Bladder microvascular endothelial cell (primary cell): ENCODE results near the gene KCNN4. TPM values are rescaled to one million over a fixed set of nuclear protein-coding genes. Genes with fewer than 3 reads are reported as not detected.

Experiments used
- total RNA-seq: library from RNA; depleted of rRNA; stranded (reverse); fragments of >200 nt; gene quantifications from 2 replicates; pipeline ENCODE4 v1.2.3, GENCODE V29; 2014

The KCNN4 gene
- 0.38 and 0.65 TPM in 2 replicates for total RNA-seq

GRCh38 chr19:43780706-43781525 is at the start of gene KCNN4:
Gene KCNN4 (minus strand): TSS chr19:43780973. CDS start chr19:43780861, 112 bp downstream.

GRCh38 chr19:43826787-43827754 is 46.3 kb upstream of the KCNN4 start, which contains the start of gene ZNF283:
Gene ZNF283 (plus strand): TSS chr19:43827321. CDS start chr19:43833505, 6,184 bp downstream.

GRCh38 chr19:43802216-43802951 is 21.6 kb upstream of the KCNN4 start, which contains the start of gene LYPD5:
Gene LYPD5 (minus strand): TSS chr19:43802447. CDS start chr19:43802380, 67 bp downstream.

GRCh38 chr19:43754503-43755255 is 26.1 kb downstream of the KCNN4 start, which contains the start of gene SMG9:
Gene SMG9 (minus strand): TSS chr19:43754962. CDS start chr19:43750741, 4,221 bp downstream.

Other genes with a start within 250 kb of the KCNN4 start
- gene ZNF575, start 247.8 kb downstream of the KCNN4 start, total RNA-seq, result 0.06 and 0.16 TPM in 2 replicates
- 12.1 and 13.0 TPM in 2 replicates for gene XRCC1, start 205.4 kb downstream of the KCNN4 start, total RNA-seq
- 0.16 and 2.8 TPM in 2 replicates for gene PINLYP, start 205.2 kb downstream of the KCNN4 start, total RNA-seq
- 16.0 and 53.0 TPM in 2 replicates for gene IRGQ, start 184.8 kb downstream of the KCNN4 start, total RNA-seq
- 7.8 and 9.6 TPM in 2 replicates for gene ZNF576, start 184.4 kb downstream of the KCNN4 start, total RNA-seq
- gene SRRM5, start 168.9 kb downstream of the KCNN4 start, total RNA-seq, result 0.06 TPM in 1 of 2 replicates, not detected in the other
- gene ZNF428, start 161.3 kb downstream of the KCNN4 start, total RNA-seq, result 36.1 and 37.7 TPM in 2 replicates
- 1.5 and 36.1 TPM in 2 replicates for gene CADM4, start 141.1 kb downstream of the KCNN4 start, total RNA-seq
- 27.5 and 33.2 TPM in 2 replicates for gene PLAUR, start 110.8 kb downstream of the KCNN4 start, total RNA-seq
- gene IRGC, start 64.9 kb downstream of the KCNN4 start, total RNA-seq, result not detected in 2 replicates
- 8.4 and 15.9 TPM in 2 replicates for gene SMG9, start 26.0 kb downstream of the KCNN4 start, total RNA-seq
- 0.19 and 0.32 TPM in 2 replicates for gene LYPD5, start 21.5 kb upstream of the KCNN4 start, total RNA-seq
- gene ZNF283, start 46.3 kb upstream of the KCNN4 start, total RNA-seq, result 5.0 and 12.3 TPM in 2 replicates
- gene ZNF404, start 103.0 kb upstream of the KCNN4 start, total RNA-seq, result 0.16 and 0.69 TPM in 2 replicates
- gene ZNF45, start 154.3 kb upstream of the KCNN4 start, total RNA-seq, result 11.5 and 19.4 TPM in 2 replicates
- gene ZNF221, start 170.3 kb upstream of the KCNN4 start, total RNA-seq, result 3.2 and 8.1 TPM in 2 replicates
- gene ZNF155, start 203.2 kb upstream of the KCNN4 start, total RNA-seq, result 3.9 and 7.8 TPM in 2 replicates
- gene ZNF230, start 222.0 kb upstream of the KCNN4 start, total RNA-seq, result 2.1 and 4.5 TPM in 2 replicates
- gene ZNF222, start 244.4 kb upstream of the KCNN4 start, total RNA-seq, result 3.6 and 5.9 TPM in 2 replicates